Neuron (in vitro differentiated cells): Measurements from ENCODE around the gene RFPL2.

Experiments
- H2AFZ ChIP-seq: one replicate; pipeline ENCODE4 v1.6.1; 2013; ENCODE audit warnings: low read depth, mild to moderate bottlenecking, inconsistent platforms, low read length, moderate library complexity
- H3K27me3 ChIP-seq: one replicate; pipeline ENCODE4 v1.6.1; 2013; ENCODE audit warnings: low read length; ENCODE audit not compliant: insufficient read depth
- H3K36me3 ChIP-seq: one replicate; pipeline ENCODE4 v1.6.1; 2013; ENCODE audit warnings: low read length; ENCODE audit not compliant: insufficient read depth
- H3K4me1 ChIP-seq: one replicate; pipeline ENCODE4 v1.6.1; 2013; ENCODE audit warnings: low read length; ENCODE audit not compliant: insufficient read depth
- H3K4me3 ChIP-seq: 2 replicates; pipeline ENCODE4 v1.5.1; 2013; ENCODE audit warnings: mild to moderate bottlenecking, low read length, moderate library complexity
- H3K9me3 ChIP-seq: one replicate; pipeline ENCODE4 v1.6.1; 2013; ENCODE audit warnings: low read length

The RFPL2 gene

GRCh38 chr22:32204856-32205722 is at the start of gene RFPL2:
RFPL2 (minus strand) TSS chr22:32205073; CDS start chr22:32202451, 2,622 bp downstream.
- no peaks in the 10 kb centered on the region for H3K9me3 ChIP-seq
- H3K36me3 ChIP-seq, result no peaks in the 10 kb centered on the region
- H2AFZ ChIP-seq, result peak within 1 kb of the TSS; percentile 76
- H3K4me1 ChIP-seq, result peaks cover 9% of the 10 kb centered on the region
- H3K27me3 ChIP-seq, result no peaks in the 10 kb centered on the region
- H3K4me3 ChIP-seq, result peak within 1 kb of the TSS; percentile 46

- H2AFZ ChIP-seq, result no peak overlapping the region
- H3K36me3 ChIP-seq, result no peaks in the 10 kb centered on the region
- no peaks in the 10 kb centered on the region for H3K4me1 ChIP-seq
- H3K4me3 ChIP-seq, result no peak overlapping the region
- no peaks in the 10 kb centered on the region for H3K27me3 ChIP-seq
- no peaks in the 10 kb centered on the region for H3K9me3 ChIP-seq
Measured at GRCh38 chr22:32249231-32249630, 44.4 kb upstream of the RFPL2 start.

- no peaks in the 10 kb centered on the region for H3K27me3 ChIP-seq
- H3K4me3 ChIP-seq, result no peak overlapping the region
- no peak overlapping the region for H2AFZ ChIP-seq
- no peaks in the 10 kb centered on the region for H3K36me3 ChIP-seq
- no peaks in the 10 kb centered on the region for H3K4me1 ChIP-seq
- H3K9me3 ChIP-seq, result no peaks in the 10 kb centered on the region
Measured at GRCh38 chr22:32248276-32248675, 43.4 kb upstream of the RFPL2 start.

- no peaks in the 10 kb centered on the region for H3K27me3 ChIP-seq
- H3K4me3 ChIP-seq, result no peak overlapping the region
- H2AFZ ChIP-seq, result no peak overlapping the region
- H3K36me3 ChIP-seq, result no peaks in the 10 kb centered on the region
- H3K9me3 ChIP-seq, result no peaks in the 10 kb centered on the region
- no peaks in the 10 kb centered on the region for H3K4me1 ChIP-seq
Measured at GRCh38 chr22:32246166-32246565, 41.3 kb upstream of the RFPL2 start.

GRCh38 chr22:32245042-32245441 is 40.2 kb upstream of the RFPL2 start:
- H3K36me3 ChIP-seq, result no peaks in the 10 kb centered on the region
- H3K9me3 ChIP-seq, result no peaks in the 10 kb centered on the region
- H2AFZ ChIP-seq, result no peak overlapping the region
- no peak overlapping the region for H3K4me3 ChIP-seq
- no peaks in the 10 kb centered on the region for H3K4me1 ChIP-seq
- no peaks in the 10 kb centered on the region for H3K27me3 ChIP-seq

GRCh38 chr22:32244547-32244946 is 39.7 kb upstream of the RFPL2 start:
- no peaks in the 10 kb centered on the region for H3K4me1 ChIP-seq
- H3K4me3 ChIP-seq, result no peak overlapping the region
- no peaks in the 10 kb centered on the region for H3K36me3 ChIP-seq
- no peaks in the 10 kb centered on the region for H3K9me3 ChIP-seq
- no peaks in the 10 kb centered on the region for H3K27me3 ChIP-seq
- H2AFZ ChIP-seq, result no peak overlapping the region

- H3K9me3 ChIP-seq, result no peaks in the 10 kb centered on the region
- H3K36me3 ChIP-seq, result no peaks in the 10 kb centered on the region
- no peak overlapping the region for H2AFZ ChIP-seq
- no peak overlapping the region for H3K4me3 ChIP-seq
- H3K4me1 ChIP-seq, result no peaks in the 10 kb centered on the region
- no peaks in the 10 kb centered on the region for H3K27me3 ChIP-seq
Measured at GRCh38 chr22:32240461-32240860, 35.6 kb upstream of the RFPL2 start.

- H3K4me1 ChIP-seq, result peaks cover 5% of the 10 kb centered on the region
- no peaks in the 10 kb centered on the region for H3K9me3 ChIP-seq
- H3K27me3 ChIP-seq, result no peaks in the 10 kb centered on the region
- H2AFZ ChIP-seq, result no peak overlapping the region
- H3K36me3 ChIP-seq, result no peaks in the 10 kb centered on the region
- H3K4me3 ChIP-seq, result no peak overlapping the region
Measured at GRCh38 chr22:32237906-32238305, 33.0 kb upstream of the RFPL2 start.

GRCh38 chr22:32236970-32237369 is 32.1 kb upstream of the RFPL2 start:
- Histone ChIP-seq H3K36me3 (no peaks in the 10 kb centered on the region), H3K9me3 (no peaks in the 10 kb centered on the region), H2AFZ (no peak overlapping the region), H3K4me3 (no peak overlapping the region), H3K4me1 (peaks cover 9% of the 10 kb centered on the region), H3K27me3 (no peaks in the 10 kb centered on the region)

- no peaks in the 10 kb centered on the region for H3K27me3 ChIP-seq
- H3K9me3 ChIP-seq, result no peaks in the 10 kb centered on the region
- H3K4me1 ChIP-seq, result peaks cover 9% of the 10 kb centered on the region
Measured at GRCh38 chr22:32233091-32233490, 28.2 kb upstream of the RFPL2 start.

GRCh38 chr22:32232191-32232830 is 27.4 kb upstream of the RFPL2 start:
- H3K27me3 ChIP-seq, result no peaks in the 10 kb centered on the region
- no peaks in the 10 kb centered on the region for H3K9me3 ChIP-seq
- H2AFZ ChIP-seq, result no peak overlapping the region
- peaks cover 9% of the 10 kb centered on the region for H3K4me1 ChIP-seq
- no peaks in the 10 kb centered on the region for H3K36me3 ChIP-seq
- H3K4me3 ChIP-seq, result no peak overlapping the region

More at GRCh38 chr22:32233091-32233490, 28.2 kb upstream of the RFPL2 start:
- no peak overlapping the region for H3K4me3 ChIP-seq
- H2AFZ ChIP-seq, result no peak overlapping the region
- no peaks in the 10 kb centered on the region for H3K36me3 ChIP-seq

- Histone ChIP-seq H2AFZ (no peak overlapping the region), H3K4me1 (peaks cover 10% of the 10 kb centered on the region), H3K36me3 (no peaks in the 10 kb centered on the region), H3K27me3 (no peaks in the 10 kb centered on the region), H3K4me3 (no peak overlapping the region), H3K9me3 (no peaks in the 10 kb centered on the region)
Measured at GRCh38 chr22:32226326-32227104, 21.6 kb upstream of the RFPL2 start.

GRCh38 chr22:32222991-32223390 is 18.1 kb upstream of the RFPL2 start:
- H3K9me3 ChIP-seq, result no peaks in the 10 kb centered on the region

More at GRCh38 chr22:32222991-32223390, 18.1 kb upstream of the RFPL2 start:
- no peak overlapping the region for H2AFZ ChIP-seq
- no peaks in the 10 kb centered on the region for H3K27me3 ChIP-seq
- H3K4me1 ChIP-seq, result peaks cover 10% of the 10 kb centered on the region
- no peaks in the 10 kb centered on the region for H3K36me3 ChIP-seq
- no peak overlapping the region for H3K4me3 ChIP-seq
